Measurements from ENCODE around the gene MBD5.

DNA sequence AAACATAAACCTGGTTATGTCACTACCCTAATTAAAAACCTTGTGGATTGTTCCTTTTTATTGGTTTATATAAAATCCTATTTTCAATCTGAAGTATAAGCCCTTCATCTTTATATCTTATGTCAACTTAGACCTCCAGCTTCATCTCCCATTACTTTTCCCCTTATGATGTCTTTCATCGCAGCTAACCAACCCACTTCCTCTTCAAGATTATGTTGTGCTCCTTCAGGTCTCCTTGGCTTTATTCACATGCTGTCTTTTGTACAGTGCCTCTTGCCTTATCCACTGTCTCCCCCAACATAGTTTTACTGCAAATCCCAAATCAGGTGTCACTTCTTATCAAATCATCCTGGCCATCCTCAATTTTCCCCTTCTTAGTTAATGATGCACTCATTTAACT, 25.9 kb downstream of the MBD5 start:
- TF ChIP-seq EZH2phosphoT487 (IDR thresholded peaks at IDR 0.05; ENCODE audit: insufficient read depth, low read depth) (no peak), EZH2 (IDR thresholded peaks at IDR 0.05; ENCODE audit: insufficient read depth, poor library complexity, severe bottlenecking) (no peak)
